Measurements from ENCODE around the gene FNDC7.

GRCh38 chr1:108715932-108716331 is 3.2 kb downstream of the FNDC7 start:
- no peak for TF ChIP-seq NFRKB (IDR thresholded peaks at IDR 0.05)
- TF ChIP-seq SP1 (IDR thresholded peaks at IDR 0.05): no peak
- no peak for TF ChIP-seq TARDBP (IDR thresholded peaks at IDR 0.05)
- TF ChIP-seq ARNT (IDR thresholded peaks at IDR 0.05): no peak
- TF ChIP-seq FOXM1 (IDR thresholded peaks at IDR 0.05; ENCODE audit: borderline replicate concordance): no peak
- no peak for TF ChIP-seq FOXK2 (IDR thresholded peaks at IDR 0.05)
- TF ChIP-seq ELF4 (IDR thresholded peaks at IDR 0.05): no peak
- no peak for TF ChIP-seq BHLHE40 (IDR thresholded peaks at IDR 0.05; ENCODE audit: borderline replicate concordance)
